WERI-Rb-1 (cell line): Measurements from ENCODE around the gene PRPF39.

ENCODE experiments used
- DNase-seq: peaks from one replicate; pipeline ENCODE4 v3.0.0-alpha.2; 2020
- H3K27ac ChIP-seq: fragments of 250-450 bp; sonication (Bioruptor Pico); 2 replicates; pipeline ENCODE4 v1.5.1; 2020; ENCODE audit warnings: mild to moderate bottlenecking, moderate library complexity
- H3K27me3 ChIP-seq: fragments of 250-450 bp; sonication (Bioruptor Pico); 2 replicates; pipeline ENCODE4 v1.5.1; 2021; ENCODE audit warnings: mild to moderate bottlenecking, low read depth, moderate library complexity; ENCODE audit not compliant: insufficient read depth, severe bottlenecking
- H3K36me3 ChIP-seq: fragments of 250-450 bp; sonication (Bioruptor Pico); 2 replicates; pipeline ENCODE4 v1.5.1; 2020; ENCODE audit warnings: mild to moderate bottlenecking, moderate library complexity
- H3K4me3 ChIP-seq: 2 replicates; pipeline ENCODE4 v1.5.1; 2011; ENCODE audit warnings: low read depth, mild to moderate bottlenecking, control low read depth, low read length
- H3K9me3 ChIP-seq: fragments of 250-450 bp; sonication (Bioruptor Pico); 2 replicates; pipeline ENCODE4 v1.5.1; 2021; ENCODE audit warnings: mild to moderate bottlenecking, moderate library complexity; ENCODE audit not compliant: severe bottlenecking
- TF ChIP-seq, protein P1 (sequence below): IDR thresholded peaks from 2 replicates; pipeline ENCODE4 v1.5.1; 2011; ENCODE audit warnings: low read depth, mild to moderate bottlenecking, control low read depth, inconsistent platforms, low read length

Gene PRPF39

GRCh38 chr14:45044638-45045037 lies 39.3 kb upstream of the PRPF39 start:
- Histone ChIP-seq H3K27me3 (no peaks in the 10 kb centered on the region), H3K36me3 (peaks cover 8% of the 10 kb centered on the region; the same call in 1 of the 2 replicates), H3K9me3 (no peaks in the 10 kb centered on the region), H3K4me3 (no peak overlapping the region), H3K27ac (no peak overlapping the region)
- no peak for DNase-seq
- TF ChIP-seq, protein P1, sequence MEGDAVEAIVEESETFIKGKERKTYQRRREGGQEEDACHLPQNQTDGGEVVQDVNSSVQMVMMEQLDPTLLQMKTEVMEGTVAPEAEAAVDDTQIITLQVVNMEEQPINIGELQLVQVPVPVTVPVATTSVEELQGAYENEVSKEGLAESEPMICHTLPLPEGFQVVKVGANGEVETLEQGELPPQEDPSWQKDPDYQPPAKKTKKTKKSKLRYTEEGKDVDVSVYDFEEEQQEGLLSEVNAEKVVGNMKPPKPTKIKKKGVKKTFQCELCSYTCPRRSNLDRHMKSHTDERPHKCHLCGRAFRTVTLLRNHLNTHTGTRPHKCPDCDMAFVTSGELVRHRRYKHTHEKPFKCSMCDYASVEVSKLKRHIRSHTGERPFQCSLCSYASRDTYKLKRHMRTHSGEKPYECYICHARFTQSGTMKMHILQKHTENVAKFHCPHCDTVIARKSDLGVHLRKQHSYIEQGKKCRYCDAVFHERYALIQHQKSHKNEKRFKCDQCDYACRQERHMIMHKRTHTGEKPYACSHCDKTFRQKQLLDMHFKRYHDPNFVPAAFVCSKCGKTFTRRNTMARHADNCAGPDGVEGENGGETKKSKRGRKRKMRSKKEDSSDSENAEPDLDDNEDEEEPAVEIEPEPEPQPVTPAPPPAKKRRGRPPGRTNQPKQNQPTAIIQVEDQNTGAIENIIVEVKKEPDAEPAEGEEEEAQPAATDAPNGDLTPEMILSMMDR = no peak

GRCh38 chr14:45048385-45048784 lies 35.5 kb upstream of the PRPF39 start:
- TF ChIP-seq, protein P1 = no peak
- DNase-seq = no peak
- Histone ChIP-seq H3K4me3 (no peak overlapping the region), H3K27me3 (no peaks in the 10 kb centered on the region), H3K27ac (no peak overlapping the region), H3K9me3 (no peaks in the 10 kb centered on the region), H3K36me3 (peaks cover 8% of the 10 kb centered on the region; the same call in 1 of the 2 replicates)

DNA sequence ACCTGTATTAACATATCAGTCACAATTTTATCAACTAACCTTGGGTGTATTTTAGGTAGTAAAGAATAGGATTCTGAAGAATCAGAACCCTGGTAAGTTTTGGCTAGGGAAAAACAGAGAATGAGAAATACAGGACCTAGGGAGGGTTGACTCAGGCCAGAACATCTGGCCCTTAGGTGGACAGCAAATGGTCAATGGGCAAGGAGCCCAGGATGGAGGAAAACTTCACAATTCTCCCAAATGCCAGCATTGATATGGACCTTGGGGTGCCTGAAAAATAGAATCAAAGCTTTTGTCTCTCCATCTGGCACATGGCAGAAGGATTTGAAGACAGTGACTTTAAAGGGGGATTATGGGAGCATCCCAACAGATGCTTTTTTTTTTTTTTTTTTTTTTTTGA lies 32.7 kb upstream of the PRPF39 start:
- no peak overlapping the region for H3K27ac ChIP-seq
- TF ChIP-seq, protein P1 = no peak
- H3K27me3 ChIP-seq = no peaks in the 10 kb centered on the region
- H3K36me3 ChIP-seq = peaks cover 7% of the 10 kb centered on the region; the same call in 1 of the 2 replicates
- H3K9me3 ChIP-seq = no peaks in the 10 kb centered on the region
- no peak overlapping the region for H3K4me3 ChIP-seq
- no peak for DNase-seq

DNA sequence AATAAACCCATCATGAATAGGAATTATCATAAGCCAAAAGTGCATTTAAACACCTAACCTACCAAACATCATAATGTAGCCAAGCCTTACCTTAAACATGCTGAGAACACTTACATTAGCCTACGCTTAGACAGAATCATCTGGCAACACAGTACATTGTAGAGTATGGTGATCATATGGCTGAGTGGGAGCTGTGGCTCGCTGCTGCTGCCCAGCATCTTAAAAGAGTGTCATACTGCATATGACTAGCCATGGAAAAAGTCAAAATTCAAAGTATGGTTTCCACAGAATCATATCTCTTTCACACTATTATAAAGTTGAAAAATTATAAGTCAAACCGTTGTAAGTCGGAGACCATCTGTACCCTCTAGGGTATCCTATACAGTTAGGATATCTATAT lies 32.0 kb upstream of the PRPF39 start:
- TF ChIP-seq, protein P1 = no peak
- peaks cover 4% of the 10 kb centered on the region; the same call in 1 of the 2 replicates for H3K36me3 ChIP-seq

DNA sequence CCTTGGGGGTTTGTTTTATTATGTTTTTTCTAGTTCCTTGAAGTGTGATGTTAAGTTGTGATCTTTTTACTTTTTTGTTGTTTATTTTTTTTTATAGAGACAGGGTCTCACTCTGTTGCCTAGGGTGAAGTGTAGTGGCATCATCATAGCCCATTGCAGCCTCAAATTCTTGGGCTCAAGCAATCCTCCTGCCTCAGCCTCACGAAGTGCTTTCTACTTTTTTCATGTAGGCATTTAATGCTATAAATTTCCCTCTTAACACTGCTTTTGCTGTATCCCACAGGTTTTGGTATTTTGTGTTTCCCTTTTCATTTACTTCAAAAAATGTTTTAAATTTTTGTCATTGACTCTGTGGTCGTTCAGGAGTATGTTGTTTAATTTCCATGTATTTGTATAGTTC lies 26.6 kb upstream of the PRPF39 start:
- H3K9me3 ChIP-seq = no peaks in the 10 kb centered on the region
- no peak overlapping the region for H3K27ac ChIP-seq
- no peaks in the 10 kb centered on the region for H3K27me3 ChIP-seq
- DNase-seq = no peak
- TF ChIP-seq, protein P1 = no peak
- peaks cover 4% of the 10 kb centered on the region; the same call in 1 of the 2 replicates for H3K36me3 ChIP-seq
- H3K4me3 ChIP-seq = no peak overlapping the region

More for the DNA sequence above, 32.0 kb upstream of the PRPF39 start:
- Histone ChIP-seq H3K27ac (no peak overlapping the region), H3K4me3 (no peak overlapping the region), H3K27me3 (no peaks in the 10 kb centered on the region), H3K9me3 (no peaks in the 10 kb centered on the region)
- DNase-seq = no peak

DNA sequence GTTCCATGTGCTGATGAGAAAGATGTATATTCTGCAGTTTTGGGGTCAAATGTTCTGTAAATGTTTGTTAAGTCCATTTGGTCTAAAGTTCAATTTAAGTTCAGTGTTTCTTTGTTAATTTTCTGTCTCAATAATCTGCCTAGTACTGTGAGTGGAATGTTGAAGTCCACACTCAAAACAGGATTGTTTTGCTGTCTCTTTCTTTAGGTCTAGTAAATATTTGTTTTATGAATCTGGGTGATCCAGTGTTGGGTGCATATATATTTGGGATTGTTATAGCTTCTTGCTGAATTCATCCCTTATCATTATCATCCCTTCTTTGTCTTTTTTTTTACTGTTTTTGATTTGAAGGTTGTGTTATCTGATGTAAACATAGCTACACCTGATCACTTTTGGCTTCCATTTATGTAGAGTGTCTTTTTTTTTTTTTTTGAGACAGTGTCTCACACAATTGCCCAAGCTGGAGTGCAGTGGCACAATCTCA lies 26.0 kb upstream of the PRPF39 start:
- no peaks in the 10 kb centered on the region for H3K27me3 ChIP-seq
- peaks cover 4% of the 10 kb centered on the region; the same call in 1 of the 2 replicates for H3K36me3 ChIP-seq
- H3K4me3 ChIP-seq = no peak overlapping the region
- DNase-seq = no peak
- no peak overlapping the region for H3K27ac ChIP-seq
- TF ChIP-seq, protein P1 = no peak
- H3K9me3 ChIP-seq = no peaks in the 10 kb centered on the region
